Activated CD8-positive, alpha-beta T cell treated with anti-CD3 and anti-CD28 coated beads, Interleukin-2, amount 10 ng/mL, durations not matched to agents 7 days and 5 days (primary cell): ENCODE results near the gene PCSK5. TPM values are rescaled to one million over a fixed set of nuclear protein-coding genes. Genes with fewer than 3 reads are reported as not detected.
A peak's percentile ranks its signal among the peaks of the same experiment; 100 is the strongest.
"Not testable (repeated sequence)": the region's sequence is repeated elsewhere in the genome, so short reads cannot be mapped to it uniquely, and the experiment has no call there.

ENCODE experiments used
- ATAC-seq: fragments of 150-1000 bp; cut with Tn5 transposase; one replicate; pipeline ENCODE4 v1.10.0; 2021; ENCODE audit warnings: moderate library complexity
- CTCF ChIA-PET: fragments of 350-600 bp; sonication (Branson Sonifier 250); formaldehyde crosslinking; loops from one replicate; lab custom pipeline; 2021; ENCODE audit warnings: antibody characterized with exemption; lab: Charles Lee
- POLR2A ChIA-PET: fragments of 350-600 bp; sonication (Branson Sonifier 250); formaldehyde crosslinking; loops from one replicate; lab custom pipeline; 2021; ENCODE audit warnings: antibody characterized with exemption; lab: Charles Lee
- DNase-seq: peaks from one replicate; pipeline ENCODE4 v3.0.0-alpha.2; 2020
- H3K27ac Mint-ChIP-seq: one replicate; pipeline ENCODE4 v1.8.0; 2021; ENCODE audit warnings: mild to moderate bottlenecking, mixed read lengths
- H3K27me3 Mint-ChIP-seq: one replicate; pipeline ENCODE4 v1.8.0; 2021; ENCODE audit warnings: low read depth, mixed read lengths
- H3K36me3 Mint-ChIP-seq: one replicate; pipeline ENCODE4 v1.8.0; 2021; ENCODE audit warnings: low read depth, mixed read lengths
- H3K4me1 Mint-ChIP-seq: one replicate; pipeline ENCODE4 v1.8.0; 2021; ENCODE audit warnings: low read depth, mixed read lengths
- H3K4me3 Mint-ChIP-seq: one replicate; pipeline ENCODE4 v1.8.0; 2021; ENCODE audit warnings: mild to moderate bottlenecking, mixed read lengths
- H3K9me3 Mint-ChIP-seq: one replicate; pipeline ENCODE4 v1.8.0; 2022; ENCODE audit warnings: mixed read lengths; ENCODE audit not compliant: insufficient read depth
- total RNA-seq, 2 experiments: library from RNA; stranded (reverse); gene quantifications; one replicate each; pipeline ENCODE4 v1.2.3, GENCODE V29; 2021

The PCSK5 gene
- total RNA-seq, 2 experiments from 2014 or later, result 3.5 to 3.7 TPM

DNA sequence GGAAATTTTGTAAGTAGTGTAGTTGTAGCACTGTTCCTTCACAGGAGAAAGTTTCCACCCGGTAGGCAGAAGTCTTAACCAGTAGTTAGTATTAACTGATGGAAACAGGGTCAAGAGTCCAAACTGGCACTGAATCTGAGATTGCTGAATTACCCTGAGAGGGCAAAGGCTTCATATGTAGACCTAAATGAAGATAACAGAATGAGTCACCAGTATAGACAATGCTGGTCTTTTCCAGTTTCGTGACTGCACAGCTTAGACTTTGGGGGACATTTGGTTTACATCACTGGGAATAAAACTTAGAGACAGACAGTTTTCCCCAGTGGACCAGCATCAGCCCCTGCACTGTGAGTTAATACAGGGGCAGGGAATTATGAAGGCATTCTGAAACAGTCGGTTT, 60.5 kb downstream of the PCSK5 start:
- Mint-ChIP-seq H3K9me3 (no peaks in the 10 kb centered on the region), H3K4me3 (no peak overlapping the region), H3K27ac (no peak overlapping the region), H3K4me1 (no peaks in the 10 kb centered on the region), H3K27me3 (no peaks in the 10 kb centered on the region), H3K36me3 (peaks cover 3% of the 10 kb centered on the region)
- ChIA-PET CTCF (no interaction called here), POLR2A (no interaction called here)
- no peak for DNase-seq
- no peak for ATAC-seq

DNA sequence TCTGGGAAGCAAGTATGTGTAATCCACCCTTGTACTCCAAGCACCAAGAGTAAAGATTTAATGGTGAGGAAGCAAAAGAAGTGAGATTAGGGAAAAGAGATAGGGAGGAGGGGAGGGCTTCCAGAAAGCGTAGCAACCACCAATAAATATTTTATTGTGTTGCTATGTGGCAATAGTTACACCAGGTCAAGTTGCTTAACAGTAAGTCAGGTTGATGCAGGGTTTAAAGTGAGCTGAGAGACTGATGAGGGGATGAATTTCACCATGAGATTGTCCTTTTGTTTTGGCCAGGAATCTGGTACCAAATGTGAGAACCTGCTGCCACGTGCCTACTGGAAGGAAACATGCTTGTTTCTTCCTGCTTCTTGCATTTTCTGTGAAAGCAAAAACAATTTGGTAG, 62.7 kb downstream of the PCSK5 start:
- H3K27me3 Mint-ChIP-seq, result no peaks in the 10 kb centered on the region
- H3K9me3 Mint-ChIP-seq, result no peaks in the 10 kb centered on the region
- no peak overlapping the region for H3K27ac Mint-ChIP-seq
- no peak for ATAC-seq
- POLR2A ChIA-PET, result no interaction called here
- no peak overlapping the region for H3K4me3 Mint-ChIP-seq
- H3K4me1 Mint-ChIP-seq, result no peaks in the 10 kb centered on the region
- peaks cover 2% of the 10 kb centered on the region for H3K36me3 Mint-ChIP-seq
- CTCF ChIA-PET, result no interaction called here
- DNase-seq, result no peak

DNA sequence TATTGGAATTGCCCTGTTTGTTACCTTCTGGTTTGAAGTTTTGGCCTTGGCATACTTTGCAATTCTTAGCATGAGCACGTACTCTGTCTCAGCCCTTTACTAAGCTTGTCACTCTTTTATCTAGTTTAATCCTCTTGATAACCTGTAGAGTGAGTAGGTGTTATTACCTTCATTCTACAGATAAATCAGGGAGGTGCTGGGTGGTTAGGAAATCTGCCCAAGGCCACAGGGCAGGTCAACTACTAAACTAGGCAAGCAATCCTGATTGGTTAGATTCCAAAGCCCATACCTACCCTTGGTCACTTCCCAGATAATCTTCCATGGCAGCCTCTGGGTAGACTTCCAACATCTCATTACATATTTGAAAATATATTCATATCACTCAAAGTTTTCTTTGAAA, 65.7 kb downstream of the PCSK5 start:
- no peaks in the 10 kb centered on the region for H3K4me1 Mint-ChIP-seq
- ATAC-seq (no peak), DNase-seq (no peak)
- H3K9me3 Mint-ChIP-seq, result no peaks in the 10 kb centered on the region
- H3K27ac Mint-ChIP-seq, result no peak overlapping the region
- no peak overlapping the region for H3K4me3 Mint-ChIP-seq
- no peaks in the 10 kb centered on the region for H3K27me3 Mint-ChIP-seq
- CTCF ChIA-PET, result no interaction called here
- no peaks in the 10 kb centered on the region for H3K36me3 Mint-ChIP-seq
- POLR2A ChIA-PET, result no interaction called here

DNA sequence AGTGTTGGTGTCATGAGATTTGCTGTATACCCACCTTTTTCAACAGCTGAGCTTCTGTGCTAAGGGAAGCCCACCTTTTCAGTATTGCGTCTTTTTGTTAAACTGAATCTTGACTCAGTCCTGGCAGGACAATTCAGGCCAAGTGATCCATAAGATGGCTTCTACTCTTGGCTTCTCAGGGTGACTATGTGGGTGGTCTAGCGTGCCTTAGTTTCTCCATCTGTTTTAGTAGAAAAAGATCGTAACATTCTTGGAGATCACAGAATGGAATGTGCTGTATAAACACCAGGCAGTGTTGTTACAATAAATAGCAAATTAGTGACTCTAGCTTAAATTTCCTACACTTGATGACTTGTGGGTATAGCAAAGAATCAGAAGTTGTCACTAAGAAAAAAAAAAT, 66.6 kb downstream of the PCSK5 start:
- POLR2A ChIA-PET, result no interaction called here
- Mint-ChIP-seq H3K36me3 (no peaks in the 10 kb centered on the region), H3K4me1 (peaks cover 7% of the 10 kb centered on the region), H3K27ac (no peak overlapping the region), H3K27me3 (no peaks in the 10 kb centered on the region), H3K4me3 (no peak overlapping the region), H3K9me3 (no peaks in the 10 kb centered on the region)
- DNase-seq, result no peak
- no peak for ATAC-seq
- CTCF ChIA-PET, result no interaction called here

DNA sequence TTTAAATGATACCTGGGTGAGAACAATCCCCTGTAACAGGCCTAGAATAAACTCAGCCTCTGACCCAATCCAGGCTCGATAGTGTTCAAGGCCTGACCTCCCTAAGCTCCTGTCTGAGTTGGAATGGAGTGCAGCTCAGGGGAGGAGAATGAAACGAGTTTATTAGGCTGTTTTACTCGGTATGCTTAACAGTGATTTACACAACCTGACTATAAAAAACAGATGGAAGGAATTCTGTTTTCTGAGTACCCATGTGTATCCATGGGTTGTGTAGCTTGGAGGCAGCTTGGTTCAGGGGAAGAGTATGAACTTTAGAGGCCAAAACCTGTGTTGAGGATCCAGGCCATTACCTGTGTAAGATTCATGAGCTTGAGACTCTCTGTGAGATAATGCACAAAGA, 67.8 kb downstream of the PCSK5 start:
- H3K4me3 Mint-ChIP-seq, result no peak overlapping the region
- CTCF ChIA-PET, result no interaction called here
- no peaks in the 10 kb centered on the region for H3K9me3 Mint-ChIP-seq
- no peaks in the 10 kb centered on the region for H3K36me3 Mint-ChIP-seq
- ATAC-seq (no peak), DNase-seq (no peak)
- no peak overlapping the region for H3K27ac Mint-ChIP-seq
- POLR2A ChIA-PET, result no interaction called here
- no peaks in the 10 kb centered on the region for H3K27me3 Mint-ChIP-seq
- H3K4me1 Mint-ChIP-seq, result peaks cover 13% of the 10 kb centered on the region

DNA sequence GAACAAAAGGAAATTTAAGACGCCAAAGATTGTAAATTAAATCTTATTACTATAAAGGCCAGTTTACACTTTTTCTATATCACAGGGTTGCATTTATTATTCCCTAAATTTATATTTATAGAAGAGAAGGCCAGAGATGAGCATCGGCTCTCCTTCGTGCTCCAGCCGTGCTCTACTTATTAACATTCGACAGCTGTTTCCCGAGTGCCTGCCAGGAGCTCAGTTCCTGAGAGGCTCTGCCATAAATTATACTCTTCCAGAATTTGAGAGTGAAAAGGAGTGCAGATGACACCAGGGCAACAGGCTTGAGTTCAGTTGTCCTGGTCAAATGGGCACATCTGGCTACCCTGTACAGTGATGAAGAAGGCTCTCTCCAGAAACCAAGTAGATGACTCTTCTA, 70.1 kb downstream of the PCSK5 start:
- ATAC-seq (no peak), DNase-seq (no peak)
- Mint-ChIP-seq H3K4me3 (no peak overlapping the region), H3K9me3 (no peaks in the 10 kb centered on the region), H3K27ac (no peak overlapping the region), H3K36me3 (no peaks in the 10 kb centered on the region), H3K4me1 (peaks cover 13% of the 10 kb centered on the region), H3K27me3 (no peaks in the 10 kb centered on the region)
- POLR2A ChIA-PET, result no interaction called here
- CTCF ChIA-PET, result interaction anchor here (1.3 kb wide), 1 partner anchor 61 kb away, joined by 3 read pairs; no protein-coding TSS in a partner anchor

DNA sequence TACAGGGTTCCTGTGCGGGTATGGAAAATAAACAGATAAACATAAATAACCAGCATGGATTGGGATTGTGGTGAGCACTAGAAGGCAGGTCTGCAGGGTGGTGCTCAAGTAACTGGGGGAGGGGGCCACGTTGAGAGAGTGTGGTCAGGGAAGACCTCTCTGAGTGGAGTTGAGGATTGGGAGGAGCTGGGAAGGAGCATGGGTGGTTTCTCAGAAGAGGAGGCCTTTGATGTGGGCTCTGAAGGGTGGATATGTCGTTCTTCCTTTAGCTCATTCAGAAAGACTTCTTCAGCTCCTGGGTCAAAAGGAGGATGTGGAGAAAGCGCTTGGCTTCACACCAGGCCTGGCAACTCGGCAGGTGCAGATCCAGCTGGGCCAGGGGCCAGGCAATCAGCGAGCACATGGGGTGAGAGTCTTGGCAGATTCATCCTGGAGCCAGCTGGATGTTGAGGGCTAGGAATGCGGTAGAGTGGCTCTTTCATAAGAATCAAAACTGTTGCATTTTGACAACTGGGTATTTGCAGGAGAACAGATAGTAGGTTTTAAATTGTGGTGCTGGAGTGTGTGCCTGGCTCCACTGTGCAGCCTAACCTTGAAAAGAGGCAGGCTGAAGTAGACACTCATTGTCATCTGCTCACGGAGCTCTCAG, 71.7 kb downstream of the PCSK5 start:
- no peaks in the 10 kb centered on the region for H3K27me3 Mint-ChIP-seq
- ChIA-PET CTCF (no interaction called here), POLR2A (no interaction called here)
- no peaks in the 10 kb centered on the region for H3K36me3 Mint-ChIP-seq
- DNase-seq (no peak), ATAC-seq (no peak)
- H3K9me3 Mint-ChIP-seq, result no peaks in the 10 kb centered on the region
- peak overlapping the region; percentile 6 for H3K27ac Mint-ChIP-seq
- no peak overlapping the region for H3K4me3 Mint-ChIP-seq
- H3K4me1 Mint-ChIP-seq, result peaks cover 13% of the 10 kb centered on the region

DNA sequence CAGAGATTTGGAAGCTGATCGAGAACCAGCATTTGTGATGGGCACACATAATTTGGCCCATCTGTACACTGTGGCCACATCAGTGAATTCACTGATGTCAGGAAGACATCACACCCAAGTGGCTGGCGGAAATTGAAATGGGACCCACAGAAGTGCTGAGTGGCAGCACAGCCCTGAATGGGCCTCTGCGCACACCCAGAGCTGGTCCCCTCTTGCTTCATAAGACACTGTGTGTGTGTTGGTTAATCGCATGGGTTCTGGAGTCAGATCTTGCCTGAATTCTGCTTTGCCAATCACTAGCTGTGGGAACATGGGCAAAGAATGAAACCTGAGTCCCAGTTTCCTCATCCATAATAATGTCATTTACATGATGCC, 72.2 kb downstream of the PCSK5 start:
- Mint-ChIP-seq H3K9me3 (no peaks in the 10 kb centered on the region), H3K36me3 (no peaks in the 10 kb centered on the region), H3K4me3 (no peak overlapping the region), H3K27ac (peak overlapping the region; percentile 6), H3K27me3 (no peaks in the 10 kb centered on the region), H3K4me1 (peaks cover 13% of the 10 kb centered on the region)
- POLR2A ChIA-PET, result no interaction called here
- CTCF ChIA-PET, result interaction anchor here (0.8 kb wide), 1 partner anchor 17 kb away, joined by 3 read pairs; no protein-coding TSS in a partner anchor
- ATAC-seq (no peak), DNase-seq (no peak)

DNA sequence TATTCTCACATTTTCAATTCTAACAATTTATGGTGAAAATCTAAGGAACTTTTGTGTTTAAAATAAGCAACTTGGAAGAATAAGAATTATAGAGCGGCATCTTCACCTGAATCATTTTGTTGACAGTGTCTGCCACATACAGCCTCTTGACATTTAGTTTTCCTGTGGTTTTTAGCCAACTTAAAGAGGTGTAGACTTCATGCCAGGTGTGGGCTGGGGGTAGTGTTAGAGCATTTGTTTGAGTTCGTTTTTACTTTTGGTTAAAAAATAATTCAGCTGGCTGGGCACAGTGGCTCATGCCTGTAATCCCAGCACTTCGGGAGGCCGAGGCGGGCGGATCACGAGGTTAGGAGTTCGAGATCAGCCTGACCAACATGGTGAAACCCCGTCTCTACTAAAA, 72.8 kb downstream of the PCSK5 start:
- H3K36me3 Mint-ChIP-seq, DNase-seq, H3K4me3 Mint-ChIP-seq, H3K27ac Mint-ChIP-seq, ATAC-seq, POLR2A ChIA-PET, H3K9me3 Mint-ChIP-seq, H3K27me3 Mint-ChIP-seq: not testable (repeated sequence)
- CTCF ChIA-PET, result interaction anchor here (0.8 kb wide), 1 partner anchor 16 kb away, joined by 3 read pairs; no protein-coding TSS in a partner anchor
- H3K4me1 Mint-ChIP-seq, result peaks cover 13% of the 10 kb centered on the region

DNA sequence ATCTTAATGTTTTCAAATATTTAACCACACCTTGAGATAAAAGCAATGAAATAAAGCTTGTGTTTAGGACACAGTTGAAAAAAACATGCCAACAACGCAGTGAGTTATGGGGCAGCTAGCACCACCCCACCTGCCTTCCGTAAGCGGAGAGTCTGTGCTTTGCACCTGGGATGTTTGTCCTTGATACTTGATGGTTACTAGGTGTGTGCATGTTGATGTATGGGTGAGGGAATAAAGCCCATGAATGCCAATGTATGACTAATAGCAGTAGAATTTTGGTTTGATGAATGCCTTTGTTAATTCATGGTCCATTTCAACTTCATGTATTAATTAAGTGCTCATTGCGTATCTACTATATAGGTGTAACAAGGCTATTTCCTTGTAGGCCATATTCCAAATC, 74.0 kb downstream of the PCSK5 start:
- H3K27ac Mint-ChIP-seq, result no peak overlapping the region

DNA sequence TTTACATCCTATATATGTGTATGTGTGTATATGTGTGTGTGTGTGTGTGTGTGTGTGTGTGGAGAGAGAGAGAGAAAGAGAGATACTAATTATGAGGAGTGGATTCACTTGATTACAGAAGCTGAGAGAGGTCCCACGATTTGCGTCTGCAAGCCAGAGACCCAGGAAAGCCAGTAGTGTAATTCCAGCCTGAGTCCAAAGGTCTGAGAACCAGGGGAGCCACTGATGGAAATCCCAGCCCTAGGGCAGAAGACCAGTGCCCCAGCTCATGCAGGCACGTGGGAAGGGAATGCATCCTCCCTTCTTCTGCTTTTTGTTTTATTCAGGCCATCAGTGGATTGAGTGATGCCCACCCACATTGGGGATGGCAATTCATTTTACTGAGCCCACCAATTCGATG, 74.8 kb downstream of the PCSK5 start:
- no peaks in the 10 kb centered on the region for H3K27me3 Mint-ChIP-seq
- ATAC-seq (no peak), DNase-seq (no peak)
- peaks cover 13% of the 10 kb centered on the region for H3K4me1 Mint-ChIP-seq
- H3K9me3 Mint-ChIP-seq, result no peaks in the 10 kb centered on the region
- POLR2A ChIA-PET, result no interaction called here
- H3K27ac Mint-ChIP-seq, result no peak overlapping the region
- no peak overlapping the region for H3K4me3 Mint-ChIP-seq
- CTCF ChIA-PET, result no interaction called here
- no peaks in the 10 kb centered on the region for H3K36me3 Mint-ChIP-seq

More for the DNA sequence above, 74.0 kb downstream of the PCSK5 start:
- DNase-seq (no peak), ATAC-seq (no peak)
- H3K4me3 Mint-ChIP-seq, result no peak overlapping the region
- ChIA-PET POLR2A (no interaction called here), CTCF (no interaction called here)
- H3K36me3 Mint-ChIP-seq, result no peaks in the 10 kb centered on the region
- no peaks in the 10 kb centered on the region for H3K9me3 Mint-ChIP-seq
- H3K4me1 Mint-ChIP-seq, result peaks cover 13% of the 10 kb centered on the region
- H3K27me3 Mint-ChIP-seq, result no peaks in the 10 kb centered on the region

DNA sequence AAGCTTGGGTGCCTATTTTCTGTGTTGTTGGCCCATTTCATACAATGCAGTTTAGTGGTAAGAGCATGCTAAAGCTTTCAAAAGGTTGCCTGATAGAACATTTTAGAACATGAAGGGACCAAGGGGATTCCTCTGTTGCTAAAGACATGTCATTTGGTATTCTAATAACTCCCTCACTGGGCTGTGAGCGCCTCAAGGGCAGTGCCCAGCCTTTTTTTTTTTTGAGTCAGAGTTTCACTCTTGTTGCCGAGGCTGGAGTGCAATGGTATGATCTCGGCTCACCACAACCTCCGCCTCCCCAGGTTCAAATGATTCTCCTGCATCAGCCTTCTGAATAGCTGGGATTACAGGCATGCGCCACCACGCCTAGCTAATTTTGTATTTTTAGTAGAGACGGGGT, 77.1 kb downstream of the PCSK5 start:
- ATAC-seq, result no peak
- H3K4me3 Mint-ChIP-seq, result no peak overlapping the region
- peaks cover 2% of the 10 kb centered on the region for H3K4me1 Mint-ChIP-seq
- ChIA-PET POLR2A (no interaction called here), CTCF (no interaction called here)
- H3K27ac Mint-ChIP-seq, result no peak overlapping the region
- peaks cover 1% of the 10 kb centered on the region for H3K36me3 Mint-ChIP-seq
- no peaks in the 10 kb centered on the region for H3K27me3 Mint-ChIP-seq
- no peaks in the 10 kb centered on the region for H3K9me3 Mint-ChIP-seq
- DNase-seq, result no peak
